ENCODE data around the gene SLC7A9. TPM values are rescaled to one million over a fixed set of nuclear protein-coding genes. Genes with fewer than 3 reads are reported as not detected.

Gene SLC7A9
- total RNA-seq, 4 donors from 2014 or later = 0.44 TPM; not detected in 3

DNA sequence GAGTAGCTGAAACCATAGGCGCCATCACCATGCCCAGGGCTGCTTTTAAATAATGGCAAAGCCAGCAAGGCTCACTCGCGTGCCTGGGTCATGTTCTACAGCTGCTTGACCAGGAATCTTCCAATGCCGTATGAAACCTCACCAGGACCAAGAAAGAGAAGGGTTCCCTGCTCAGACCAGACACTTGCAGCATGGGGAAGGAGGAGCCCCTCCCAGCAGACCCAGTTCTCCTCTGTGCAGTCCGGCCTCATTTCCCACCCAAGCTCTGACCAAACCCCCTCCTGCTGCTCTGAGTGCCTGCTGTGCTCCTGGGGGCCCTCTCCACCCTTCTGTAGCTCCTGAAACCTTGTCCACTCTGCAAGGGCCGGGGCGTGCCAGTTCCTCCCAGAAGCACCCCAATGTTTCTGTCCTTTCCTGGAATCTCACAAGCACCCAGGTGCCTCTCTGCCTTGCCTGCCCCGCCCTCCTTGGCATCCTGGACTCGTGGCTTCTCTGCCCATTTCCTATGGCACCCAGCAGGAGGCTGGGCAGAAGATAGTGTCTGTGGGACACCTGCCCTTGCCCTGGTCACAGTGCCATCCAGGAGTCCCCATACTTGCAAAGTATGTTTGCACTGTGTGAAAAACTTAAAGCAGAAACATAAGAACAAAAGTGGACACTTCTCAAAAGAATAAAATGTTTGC, 6.8 kb upstream of the SLC7A9 start:
- Histone ChIP-seq H3K4me3 (no peak overlapping the region), H3K27ac (no peak overlapping the region), H3K9me3 (no peaks in the 10 kb centered on the region), H3K36me3 (no peaks in the 10 kb centered on the region), H3K27me3 (no peaks in the 10 kb centered on the region), H3K4me1 (no peaks in the 10 kb centered on the region)
- ATAC-seq (no peak), DNase-seq (no peak)
- TF ChIP-seq POLR2A (IDR thresholded peaks at IDR 0.05) = no peak
- TF ChIP-seq, protein P1, sequence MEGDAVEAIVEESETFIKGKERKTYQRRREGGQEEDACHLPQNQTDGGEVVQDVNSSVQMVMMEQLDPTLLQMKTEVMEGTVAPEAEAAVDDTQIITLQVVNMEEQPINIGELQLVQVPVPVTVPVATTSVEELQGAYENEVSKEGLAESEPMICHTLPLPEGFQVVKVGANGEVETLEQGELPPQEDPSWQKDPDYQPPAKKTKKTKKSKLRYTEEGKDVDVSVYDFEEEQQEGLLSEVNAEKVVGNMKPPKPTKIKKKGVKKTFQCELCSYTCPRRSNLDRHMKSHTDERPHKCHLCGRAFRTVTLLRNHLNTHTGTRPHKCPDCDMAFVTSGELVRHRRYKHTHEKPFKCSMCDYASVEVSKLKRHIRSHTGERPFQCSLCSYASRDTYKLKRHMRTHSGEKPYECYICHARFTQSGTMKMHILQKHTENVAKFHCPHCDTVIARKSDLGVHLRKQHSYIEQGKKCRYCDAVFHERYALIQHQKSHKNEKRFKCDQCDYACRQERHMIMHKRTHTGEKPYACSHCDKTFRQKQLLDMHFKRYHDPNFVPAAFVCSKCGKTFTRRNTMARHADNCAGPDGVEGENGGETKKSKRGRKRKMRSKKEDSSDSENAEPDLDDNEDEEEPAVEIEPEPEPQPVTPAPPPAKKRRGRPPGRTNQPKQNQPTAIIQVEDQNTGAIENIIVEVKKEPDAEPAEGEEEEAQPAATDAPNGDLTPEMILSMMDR (IDR thresholded peaks at IDR 0.05 in 4 of 5, conservative IDR thresholded peaks at IDR 0.05 in 1 of 5) = no peak
- intact Hi-C loops (cut with DNase I; ENCODE audit: low total_unique reads) (no loop called here), in situ Hi-C loops (cut with MboI; ENCODE audit: low sequenced_read_pairs in 4 of 4) (no loop called here)

DNA sequence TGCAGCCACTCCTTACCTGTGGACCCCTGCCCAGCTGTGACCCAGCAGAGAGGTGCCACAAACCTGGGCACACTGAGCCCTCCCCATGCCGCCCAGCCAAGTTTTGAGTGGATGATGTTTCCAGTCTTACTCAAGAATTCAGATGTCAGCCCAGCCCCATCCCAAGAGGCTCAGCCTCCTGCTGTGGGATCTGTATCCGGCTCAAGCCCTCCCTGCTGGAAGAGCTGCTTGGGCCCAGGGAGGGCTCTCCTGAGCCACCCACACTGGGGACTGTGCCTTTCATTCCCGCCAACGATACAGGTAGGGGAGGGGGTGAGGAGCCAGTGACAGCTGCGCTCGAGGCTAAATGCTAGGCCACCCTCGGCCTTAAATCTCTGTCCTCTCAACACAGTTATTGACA, 5.9 kb upstream of the SLC7A9 start:
- DNase-seq (no peak), ATAC-seq (no peak)
- H3K27me3 ChIP-seq = no peaks in the 10 kb centered on the region
- in situ Hi-C loops (cut with MboI; ENCODE audit: low sequenced_read_pairs in 4 of 4) = no loop called here
- TF ChIP-seq POLR2A (IDR thresholded peaks at IDR 0.05) = no peak
- TF ChIP-seq, protein P1 (IDR thresholded peaks at IDR 0.05 in 4 of 5, conservative IDR thresholded peaks at IDR 0.05 in 1 of 5) = no peak
- no peaks in the 10 kb centered on the region for H3K4me1 ChIP-seq
- H3K4me3 ChIP-seq = no peak overlapping the region
- H3K9me3 ChIP-seq = no peaks in the 10 kb centered on the region
- intact Hi-C loops (cut with DNase I; ENCODE audit: low total_unique reads) = no loop called here
- no peak overlapping the region for H3K27ac ChIP-seq
- no peaks in the 10 kb centered on the region for H3K36me3 ChIP-seq

DNA sequence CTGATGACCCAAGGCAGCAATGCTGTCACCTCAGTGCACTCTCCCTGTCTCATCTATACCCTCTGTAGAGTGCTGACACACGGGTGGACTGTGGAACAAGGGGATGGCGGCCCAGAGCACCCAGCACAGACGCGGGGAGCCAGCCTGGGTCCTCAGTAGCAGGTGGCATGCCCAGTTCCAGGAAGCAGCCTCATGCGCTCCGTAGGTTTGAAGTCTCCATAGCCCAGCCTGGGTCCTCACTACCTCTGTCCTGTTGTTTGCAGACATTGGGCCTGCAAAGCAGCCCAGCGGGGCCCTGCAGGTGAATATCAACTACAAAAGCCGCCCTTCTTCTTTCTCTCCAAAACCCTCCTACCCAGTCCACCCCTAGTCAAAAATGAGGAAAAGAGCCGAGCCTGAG, 5.0 kb upstream of the SLC7A9 start:
- in situ Hi-C loops (cut with MboI; ENCODE audit: low sequenced_read_pairs in 4 of 4) (no loop called here), intact Hi-C loops (cut with DNase I; ENCODE audit: low total_unique reads) (no loop called here)
- Histone ChIP-seq H3K27me3 (no peaks in the 10 kb centered on the region), H3K4me1 (no peaks in the 10 kb centered on the region), H3K4me3 (no peak overlapping the region), H3K36me3 (no peaks in the 10 kb centered on the region), H3K9me3 (no peaks in the 10 kb centered on the region), H3K27ac (no peak overlapping the region)
- ATAC-seq (no peak), DNase-seq (no peak)
- TF ChIP-seq, protein P1 (IDR thresholded peaks at IDR 0.05 in 4 of 5, conservative IDR thresholded peaks at IDR 0.05 in 1 of 5) = no peak
- TF ChIP-seq POLR2A (IDR thresholded peaks at IDR 0.05) = no peak

DNA sequence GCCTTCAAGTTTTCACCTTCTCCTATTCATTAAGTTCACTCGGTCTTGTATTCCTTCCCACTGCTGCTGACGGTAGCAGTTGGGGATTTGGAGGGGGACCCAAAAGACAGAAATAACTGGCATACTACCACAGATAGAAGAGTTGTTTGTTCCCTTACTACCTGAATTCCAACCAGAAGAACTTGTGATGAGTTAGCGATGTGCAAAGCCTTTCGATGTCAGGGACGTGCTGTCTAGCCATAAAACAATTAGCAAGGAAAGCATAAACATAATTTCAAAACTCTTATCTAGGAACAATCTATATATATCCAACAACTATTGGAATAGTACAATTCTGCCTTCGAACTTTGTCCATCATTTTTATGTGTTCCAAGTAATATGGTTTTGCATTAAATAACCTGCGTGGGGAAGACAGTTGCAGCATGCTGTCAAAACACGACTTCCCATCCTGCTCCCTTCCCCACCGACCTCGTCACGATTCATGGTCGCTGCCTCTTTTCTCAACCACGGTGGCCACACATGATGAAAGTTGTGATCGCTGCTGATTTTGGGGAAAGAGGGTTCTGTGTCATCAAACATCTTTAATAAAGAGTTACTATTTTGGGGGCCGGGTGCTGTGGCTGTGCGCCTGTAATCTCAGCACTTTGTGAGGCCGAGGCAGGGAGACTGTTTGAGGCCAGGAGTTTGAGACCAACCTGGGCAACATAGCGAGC, 3.8 kb upstream of the SLC7A9 start:
- no peak for ATAC-seq
- Histone ChIP-seq H3K36me3 (no peaks in the 10 kb centered on the region), H3K27ac (no peak overlapping the region), H3K27me3 (no peaks in the 10 kb centered on the region), H3K9me3 (no peaks in the 10 kb centered on the region), H3K4me3 (no peak overlapping the region), H3K4me1 (no peaks in the 10 kb centered on the region)
- no peak for TF ChIP-seq POLR2A (IDR thresholded peaks at IDR 0.05)
- in situ Hi-C loops (cut with MboI; ENCODE audit: low sequenced_read_pairs in 4 of 4) (no loop called here), intact Hi-C loops (cut with DNase I; ENCODE audit: low total_unique reads) (no loop called here)
- DNase-seq = no peak

DNA sequence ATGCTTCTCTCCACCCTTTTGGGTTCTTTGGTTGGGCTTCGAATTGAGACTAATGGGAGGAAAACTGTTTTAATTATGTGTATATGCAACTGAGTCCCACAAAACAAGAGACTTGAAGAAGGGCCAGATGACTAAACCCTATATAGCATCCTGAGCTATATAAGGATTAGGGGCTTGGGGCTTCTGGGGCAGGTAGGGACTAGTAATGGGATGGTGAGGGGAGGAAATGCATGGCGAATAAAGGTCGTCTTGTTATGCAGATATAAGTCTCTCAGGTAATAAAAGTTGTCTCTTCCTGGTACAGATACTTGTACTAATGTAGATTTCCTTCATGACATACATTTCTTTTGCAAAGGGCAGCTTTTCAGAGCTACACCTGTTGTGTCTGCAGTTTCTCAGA, 2.8 kb upstream of the SLC7A9 start:
- Histone ChIP-seq H3K9me3 (no peaks in the 10 kb centered on the region), H3K27ac (no peak overlapping the region), H3K36me3 (no peaks in the 10 kb centered on the region), H3K4me1 (no peaks in the 10 kb centered on the region), H3K4me3 (no peak overlapping the region), H3K27me3 (no peaks in the 10 kb centered on the region)
- DNase-seq (no peak), ATAC-seq (no peak)
- intact Hi-C loops (cut with DNase I; ENCODE audit: low total_unique reads) = no loop called here
- in situ Hi-C loops (cut with MboI; ENCODE audit: low sequenced_read_pairs in 4 of 4) = no loop called here
- TF ChIP-seq, protein P1 (IDR thresholded peaks at IDR 0.05 in 4 of 5, conservative IDR thresholded peaks at IDR 0.05 in 1 of 5) = no peak
- no peak for TF ChIP-seq POLR2A (IDR thresholded peaks at IDR 0.05)

All from gastrocnemius medialis (tissue), 4 donors.